Endothelial cell of hepatic sinusoid (primary cell): ENCODE data around the gene AGXT.

Experiments used
- in situ Hi-C: cut with HindIII; loops from 2 replicates; pipeline ENCODE4 v1.10.0; 2017; ENCODE audit warnings: low sequenced_read_pairs

AGXT gene

DNA sequence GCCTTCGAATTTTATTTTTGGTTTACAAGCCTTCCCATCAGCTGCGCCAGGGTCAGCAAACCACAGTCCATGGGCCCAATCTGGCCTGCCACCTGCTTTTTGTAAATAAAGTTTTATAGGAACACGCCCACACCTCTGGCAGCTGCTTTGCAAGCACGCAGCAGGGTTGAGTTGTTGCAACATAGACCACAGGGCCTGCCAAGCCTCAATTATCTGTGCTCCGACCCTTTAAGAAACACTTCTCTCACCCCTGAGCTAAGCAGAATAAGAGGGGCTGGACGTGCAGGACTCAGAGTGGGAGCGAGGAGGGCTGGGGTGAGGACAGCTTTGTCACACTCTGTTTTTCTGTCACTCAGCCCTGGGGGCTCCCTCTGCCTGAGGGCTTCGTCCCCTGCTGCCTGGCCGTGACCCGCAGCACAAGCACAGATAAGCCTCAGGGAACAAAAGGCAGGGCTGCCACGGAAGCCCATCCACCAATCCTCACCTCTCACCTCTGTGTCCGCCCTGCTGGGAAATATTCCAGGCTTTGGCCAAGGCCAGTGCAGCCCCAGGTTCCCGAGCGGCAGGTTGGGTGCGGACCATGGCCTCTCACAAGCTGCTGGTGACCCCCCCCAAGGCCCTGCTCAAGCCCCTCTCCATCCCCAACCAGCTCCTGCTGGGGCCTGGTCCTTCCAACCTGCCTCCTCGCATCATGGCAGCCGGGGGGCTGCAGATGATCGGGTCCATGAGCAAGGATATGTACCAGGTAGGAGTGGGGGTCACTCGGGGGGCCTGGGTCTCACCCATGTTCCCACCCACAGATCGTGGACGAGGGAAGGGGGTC is at the start of gene AGXT:
Gene AGXT, plus strand, starts transcription at position 539 of the 823 bp plus-strand sequence. Its CDS starts 42 bp downstream, at position 581.
- in situ Hi-C loops: no loop called here

DNA sequence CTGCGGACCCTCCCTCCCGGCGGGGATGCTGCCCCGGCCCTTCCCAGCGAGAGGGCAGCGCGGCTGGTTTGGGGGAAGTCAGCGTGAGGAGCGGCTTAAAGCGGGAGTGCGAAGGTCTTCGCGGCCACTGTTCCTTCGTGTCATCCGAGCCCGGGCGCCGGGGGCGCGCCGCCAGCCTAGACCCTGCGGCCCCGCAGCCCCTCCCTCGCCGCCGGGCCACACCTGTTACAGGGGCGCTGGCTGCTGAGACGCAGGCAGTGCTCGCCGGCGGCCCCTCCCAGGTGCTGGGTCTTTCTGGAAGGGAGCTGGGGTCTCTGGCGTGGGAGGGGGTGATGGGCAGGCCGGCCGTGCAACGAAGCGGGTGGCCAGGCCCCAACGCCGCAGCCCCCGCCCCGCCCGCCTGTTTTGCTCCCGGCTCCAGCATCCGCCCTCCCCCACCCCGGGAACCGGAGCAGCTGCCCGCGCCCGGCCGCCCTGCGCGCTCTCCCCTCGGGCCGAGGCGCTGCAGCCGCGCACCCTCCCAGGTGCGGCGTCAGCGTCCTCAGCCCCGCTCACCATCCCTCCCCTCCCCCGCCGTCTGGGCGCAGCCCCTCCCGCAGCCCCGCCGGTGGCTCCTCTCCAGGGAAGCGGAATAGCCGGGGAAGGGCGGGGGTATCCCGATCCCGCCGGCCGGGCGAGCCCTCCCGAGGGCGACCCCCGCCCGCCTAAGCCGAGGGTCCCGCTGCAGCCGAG is 49.3 kb upstream of the AGXT start:
- in situ Hi-C loops: no loop called here

- in situ Hi-C loops: loop anchor here (10.0 kb wide), 1 partner anchor 65 kb away; no protein-coding TSS in a partner anchor
Measured at GRCh38 chr2:240819858-240820606, 48.6 kb upstream of the AGXT start, which contains the start of gene KIF1A. KIF1A (minus strand) TSS chr2:240820219; CDS start chr2:240797752, 22,467 bp downstream.

- in situ Hi-C loops: loop anchor here (10.0 kb wide), 1 partner anchor 64 kb away; no protein-coding TSS in a partner anchor
Measured at GRCh38 chr2:240820607-240821428, 47.8 kb upstream of the AGXT start.

DNA sequence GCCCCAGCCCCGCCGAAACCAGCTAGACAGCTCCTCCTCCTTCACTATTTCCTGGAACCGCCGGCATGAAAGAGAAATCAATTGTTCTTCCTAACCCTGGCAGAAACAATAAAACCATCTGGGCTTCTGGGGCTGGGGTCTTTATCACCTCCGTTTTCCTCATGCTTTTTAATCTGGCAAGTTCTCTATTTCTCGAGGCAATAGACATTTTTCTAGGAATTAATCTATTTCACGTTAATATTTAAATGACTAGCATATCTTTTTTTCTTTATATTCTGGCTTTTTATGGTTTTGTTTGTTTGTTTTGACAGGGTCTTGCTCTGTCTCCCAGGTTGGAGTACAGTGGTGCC is 47.2 kb upstream of the AGXT start:
- in situ Hi-C loops: loop anchor here (10.0 kb wide), 1 partner anchor 63 kb away; no protein-coding TSS in a partner anchor

- in situ Hi-C loops: loop anchor here (10.0 kb wide), 1 partner anchor 62 kb away; no protein-coding TSS in a partner anchor
Measured at GRCh38 chr2:240822280-240822847, 46.3 kb upstream of the AGXT start.

GRCh38 chr2:240823449-240824336 is 44.9 kb upstream of the AGXT start:
- in situ Hi-C loops: loop anchor here (10.0 kb wide), 1 partner anchor 61 kb away; no protein-coding TSS in a partner anchor

- in situ Hi-C loops: loop anchor here (5.0 to 25.0 kb wide), 3 partner anchors 59 to 662 kb away; no protein-coding TSS in a partner anchor
Measured at GRCh38 chr2:240825476-240825875, 43.1 kb upstream of the AGXT start.

- in situ Hi-C loops: loop anchor here (25.0 kb wide), 1 partner anchor 656 kb away; no protein-coding TSS in a partner anchor
Measured at GRCh38 chr2:240831594-240832204, 36.9 kb upstream of the AGXT start.

DNA sequence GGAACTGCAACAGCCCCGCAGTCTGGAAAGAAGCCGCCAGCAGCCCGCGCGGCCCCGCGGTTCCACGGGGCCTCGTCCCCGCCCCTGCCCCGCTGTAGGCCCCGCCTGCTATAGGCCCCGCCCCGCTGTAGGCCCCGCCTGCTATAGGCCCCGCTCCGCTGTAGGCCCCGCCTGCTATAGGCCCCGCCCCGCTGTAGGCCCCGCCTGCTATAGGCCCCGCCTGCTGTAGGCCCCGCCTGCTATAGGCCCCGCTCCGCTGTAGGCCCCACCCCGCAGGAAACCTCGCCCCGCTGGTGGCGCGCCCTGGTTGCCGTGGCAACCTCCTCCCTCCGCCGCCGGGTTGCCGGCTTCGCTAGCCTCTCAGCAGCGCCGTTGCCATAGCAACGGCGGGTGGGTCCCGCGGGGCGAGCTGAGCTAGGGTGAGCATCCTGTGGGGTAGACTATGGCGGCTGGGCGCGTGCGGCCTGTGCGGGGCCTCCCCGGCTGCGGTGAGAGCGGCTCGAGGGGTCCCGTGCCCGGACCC is 36.4 kb upstream of the AGXT start:
- in situ Hi-C loops: loop anchor here (25.0 kb wide), 1 partner anchor 655 kb away; no protein-coding TSS in a partner anchor

- in situ Hi-C loops: loop anchor here (25.0 kb wide), 1 partner anchor 654 kb away; no protein-coding TSS in a partner anchor
Measured at GRCh38 chr2:240832921-240833494, 35.6 kb upstream of the AGXT start.

DNA sequence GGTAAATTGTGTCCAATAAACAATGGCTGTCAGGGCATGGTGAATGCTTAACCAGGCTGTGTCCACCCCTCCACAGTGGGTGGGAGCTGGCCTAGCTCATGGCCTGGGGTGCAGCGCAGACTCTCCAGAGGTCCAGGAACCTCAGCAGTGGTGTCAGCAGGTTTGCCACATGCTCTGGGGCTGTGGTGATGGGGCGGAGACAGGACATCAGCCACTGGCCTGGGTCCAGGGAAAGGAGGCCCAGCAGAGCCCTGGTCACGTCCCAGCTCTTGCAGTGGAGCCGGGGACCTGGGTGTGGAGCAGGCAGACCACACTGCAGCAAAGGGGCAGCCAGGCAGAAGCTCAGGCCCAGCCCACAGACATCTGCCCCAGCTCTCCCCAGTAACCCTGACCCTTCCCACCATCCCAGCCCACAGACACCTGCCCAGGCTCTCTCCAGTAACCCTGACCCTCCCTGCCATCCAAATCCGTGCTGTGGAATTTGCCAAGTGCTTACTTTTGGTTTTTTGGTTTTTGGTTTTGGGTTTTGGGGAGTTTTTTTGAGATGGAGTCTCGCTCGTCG is 34.8 kb upstream of the AGXT start:
- in situ Hi-C loops: loop anchor here (25.0 kb wide), 1 partner anchor 653 kb away; no protein-coding TSS in a partner anchor

- in situ Hi-C loops: loop anchor here (25.0 kb wide), 1 partner anchor 653 kb away; no protein-coding TSS in a partner anchor
Measured at GRCh38 chr2:240834377-240834975, 34.1 kb upstream of the AGXT start.

DNA sequence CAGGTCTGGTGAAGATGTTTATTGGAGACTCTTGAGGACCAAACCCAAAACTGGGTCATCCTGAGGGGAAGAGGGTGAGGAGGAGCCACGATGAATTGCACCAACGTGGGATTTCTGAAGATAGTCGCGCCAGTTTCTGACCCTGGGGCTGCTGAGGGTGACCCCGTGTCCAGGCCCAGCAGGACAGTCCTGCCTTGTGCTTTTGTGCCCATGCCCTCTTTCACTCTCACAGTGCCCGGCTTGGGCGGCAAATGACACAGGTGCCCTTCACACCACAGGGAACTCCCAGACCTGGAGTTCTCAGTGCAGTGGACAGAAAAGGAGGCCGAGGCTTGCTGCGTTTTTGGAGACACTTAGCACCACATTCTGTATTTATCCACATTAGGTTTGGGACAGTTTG is 33.1 kb upstream of the AGXT start:
- in situ Hi-C loops: loop anchor here (25.0 kb wide), 1 partner anchor 652 kb away; no protein-coding TSS in a partner anchor

GRCh38 chr2:240836781-240837467 is 31.7 kb upstream of the AGXT start:
- in situ Hi-C loops: loop anchor here (25.0 kb wide), 1 partner anchor 650 kb away; no protein-coding TSS in a partner anchor

DNA sequence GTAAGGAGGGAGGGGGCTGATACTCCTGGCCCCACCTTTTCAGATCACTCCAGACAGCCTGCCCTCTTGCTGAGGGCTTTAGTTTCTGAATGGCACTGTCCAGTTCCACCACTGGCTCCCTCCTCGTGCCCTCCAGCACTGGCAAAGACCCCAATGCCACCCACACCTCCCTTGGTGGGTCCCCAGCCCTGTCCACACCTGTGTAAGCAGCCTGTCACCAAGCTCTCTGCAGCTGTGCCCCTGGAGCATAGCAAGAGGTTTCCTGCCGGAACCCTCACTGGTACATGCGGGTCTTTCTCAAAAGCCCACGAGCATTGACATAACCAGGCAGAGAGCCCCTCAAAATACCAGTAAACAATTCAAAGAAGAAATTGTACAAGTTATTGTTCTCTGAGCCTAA is 31.0 kb upstream of the AGXT start:
- in situ Hi-C loops: loop anchor here (25.0 kb wide), 1 partner anchor 650 kb away; no protein-coding TSS in a partner anchor
